HepG2 (cell line): ENCODE results near the gene LGR6. TPM values are rescaled to one million over a fixed set of nuclear protein-coding genes. Genes with fewer than 3 reads are reported as not detected.

ENCODE experiments used
- ATAC-seq: fragments of 200-7000 bp; cut with Tn5 transposase; 3 replicates; pipeline ENCODE4 v1.9.1; 2020; ENCODE audit warnings: mild to moderate bottlenecking, moderate library complexity
- BruUV-seq: library from RNA; stranded (reverse); fragments of 400-500 nt; replicated peaks from 2 replicates; lab custom pipeline; 2021; lab: Mats Ljungman, UMichigan
- CTCF ChIA-PET: fragments of 300-600 bp; formaldehyde crosslinking; extraction: SDS; loops from one replicate; lab custom pipeline; 2021; ENCODE audit warnings: low total read pairs, inconsistent platforms, low intra/inter-chr PET ratio; lab: Yijun Ruan, JAX
- POLR2A ChIA-PET: fragments of 350-600 bp; sonication (Branson Sonifier 250); formaldehyde crosslinking; loops from one replicate; lab custom pipeline; 2020; ENCODE audit warnings: antibody characterized with exemption, inconsistent platforms; lab: Yijun Ruan, JAX
- DNase-seq: peaks from one replicate; pipeline ENCODE4 v3.0.0-alpha.2; 2015; ENCODE audit warnings: low spot score
- FAIRE-seq: peaks from 3 replicates; lab custom pipeline; 2011; peaks lifted over from hg19 to GRCh38; lab: Jason Lieb, UNC
- H2AFZ ChIP-seq: one replicate; pipeline ENCODE4 v1.6.1; 2011; ENCODE audit warnings: low read length, inconsistent platforms
- H3K27ac ChIP-seq: fragments of 300-600 bp; 3 replicates; pipeline ENCODE4 v1.8.0; 2011; ENCODE audit warnings: mixed run types, mild to moderate bottlenecking, mixed read lengths, low read length, inconsistent platforms; ENCODE audit not compliant: insufficient read depth; ENCODE audit errors: extremely low read length
- H3K27me3 ChIP-seq, 2 experiments: fragments of 200-600 bp in 1 of 2; 2 replicates in 1 of 2; 3 replicates in 1 of 2; pipeline versions ENCODE4 v1.6.0 to v1.8.0; 2011; ENCODE audit warnings: low read length in 2 of 2, mild to moderate bottlenecking in 2 of 2, moderate library complexity in 2 of 2, inconsistent platforms in 1 of 2; ENCODE audit not compliant: insufficient read depth in 2 of 2, control insufficient read depth in 1 of 2
- H3K36me3 ChIP-seq, 2 experiments: fragments of 200-600 bp in 1 of 2; replicated peaks in 1 of 2; 2 replicates in 1 of 2; 3 replicates in 1 of 2; pipeline versions ENCODE4 v1.5.1 to v1.8.0; 2011; ENCODE audit warnings: low read length in 2 of 2, inconsistent platforms in 1 of 2; ENCODE audit not compliant: insufficient read depth in 2 of 2, control insufficient read depth in 1 of 2
- H3K4me1 ChIP-seq: 2 replicates; pipeline ENCODE4 v1.5.1; 2012; ENCODE audit warnings: low read length, inconsistent platforms; ENCODE audit not compliant: insufficient read depth
- H3K4me2 ChIP-seq: 2 replicates; pipeline ENCODE4 v1.6.0; 2011; ENCODE audit warnings: low read depth, low read length, inconsistent platforms
- H3K4me3 ChIP-seq, 3 experiments: fragments of 200-600 bp in 1 of 3; sonication (generic), shearing (Covaris generic) in 1 of 3; replicated peaks in 1 of 3; 2 replicates each; pipeline ENCODE4 v1.5.1; 2011 to 2016; ENCODE audit warnings: low read length in 3 of 3, inconsistent platforms in 2 of 3, low read depth in 2 of 3, mild to moderate bottlenecking in 2 of 3, control low read depth in 1 of 3, mixed read lengths in 1 of 3; ENCODE audit not compliant: insufficient read depth in 1 of 3
- H3K79me2 ChIP-seq: one replicate; pipeline ENCODE4 v1.6.1; 2011; ENCODE audit warnings: low read length, inconsistent platforms; ENCODE audit not compliant: insufficient read depth
- H3K9ac ChIP-seq: 2 replicates; pipeline ENCODE4 v1.6.0; 2011; ENCODE audit warnings: mild to moderate bottlenecking, low read depth, low read length, inconsistent platforms; ENCODE audit not compliant: insufficient read depth
- H3K9me3 ChIP-seq: 2 replicates; pipeline ENCODE4 v1.5.1; 2012; ENCODE audit warnings: mild to moderate bottlenecking, low read length
- H4K20me1 ChIP-seq: 2 replicates; pipeline ENCODE4 v1.6.0; 2011; ENCODE audit warnings: inconsistent platforms, mild to moderate bottlenecking, low read length, moderate library complexity; ENCODE audit not compliant: insufficient read depth
- ATF7 ChIP-seq, 2 experiments: fragments of 450-650 bp in 1 of 2; sonication (generic) in 1 of 2; formaldehyde crosslinking in 1 of 2; IDR thresholded peaks; 2 replicates each; pipeline versions ENCODE4 v1.4.0 to v1.6.1; 2016 to 2020; ENCODE audit warnings: antibody characterized with exemption in 1 of 2, mild to moderate bottlenecking in 1 of 2, missing genetic modification reagents in 1 of 2
- CCDC6 ChIP-seq: sonication (generic); formaldehyde crosslinking; IDR thresholded peaks from 2 replicates; pipeline ENCODE4 v1.8.1; 2022; ENCODE audit warnings: mild to moderate bottlenecking, missing genetic modification reagents, moderate library complexity
- SP4 ChIP-seq: sonication (generic); formaldehyde crosslinking; IDR thresholded peaks from 2 replicates; pipeline ENCODE4 v1.8.1; 2023; ENCODE audit warnings: mild to moderate bottlenecking, missing genetic modification reagents
- SPEN ChIP-seq: sonication (generic); formaldehyde crosslinking; IDR thresholded peaks from 2 replicates; pipeline ENCODE4 v1.5.1; 2020; ENCODE audit warnings: low read depth, mild to moderate bottlenecking, missing genetic modification reagents
- ZFP90 ChIP-seq: sonication (generic); formaldehyde crosslinking; IDR thresholded peaks from 2 replicates; pipeline ENCODE4 v1.8.0; 2022; ENCODE audit warnings: missing genetic modification reagents, mild to moderate bottlenecking, inconsistent platforms, borderline replicate concordance
- ZMYM4 ChIP-seq: sonication (generic); formaldehyde crosslinking; IDR thresholded peaks from 2 replicates; pipeline ENCODE4 v1.8.1; 2023; ENCODE audit warnings: mild to moderate bottlenecking, missing genetic modification reagents
- ZNF30 ChIP-seq: sonication (generic); formaldehyde crosslinking; IDR thresholded peaks from 2 replicates; pipeline ENCODE4 v1.5.0; 2020; ENCODE audit warnings: mild to moderate bottlenecking, missing genetic modification reagents
- ZSCAN31 ChIP-seq: sonication (generic); formaldehyde crosslinking; IDR thresholded peaks from 2 replicates; pipeline ENCODE4 v1.5.0; 2020; ENCODE audit warnings: low read depth, mild to moderate bottlenecking, missing genetic modification reagents
- WGBS: methylation state at CpG from one replicate; pipeline ENCODE4 v1.1.6; 2017; ENCODE audit warnings: low lambda C conversion rate; 5-methylcytosine and 5-hydroxymethylcytosine counted together
- in situ Hi-C: cut with HindIII; loops from 2 replicates; pipeline ENCODE4 v1.10.0; 2017; ENCODE audit warnings: low pct_unique_long_range_greater_than_20kb; ENCODE audit not compliant: extremely low pct_ligation_motif_present
- intact Hi-C: fragments of 100-400 bp; cut with micrococcal nuclease; formaldehyde crosslinking; loops from one replicate; pipeline ENCODE4 v1.10.0; 2022; ENCODE audit not compliant: unreplicated experiment
- polyA plus RNA-seq, 8 experiments: library from polyadenylated mRNA; depleted of rRNA in 3 of 8; stranded (reverse) in 7 of 8; unstranded in 1 of 8; fragments of >200 nt; fragmentation: Illumina TruSeq in 4 of 8; extraction: Trizol in 4 of 8; gene quantifications; 2 replicates each; pipeline versions ENCODE4 v1.2.1 to v1.2.3, GENCODE V29; 2011 to 2016; ENCODE audit warnings: low read depth in 4 of 8, missing spikeins in 1 of 8, mixed read lengths in 1 of 8; ENCODE audit not compliant: insufficient read depth in 1 of 8
- total RNA-seq, 5 experiments: library from RNA; depleted of rRNA; stranded (reverse); fragments of >200 nt; fragmentation: Illumina TruSeq; extraction: Trizol; gene quantifications; 2 replicates each; pipeline ENCODE4 v1.2.3, GENCODE V29; 2016; ENCODE audit warnings: low read depth in 1 of 5
- TF ChIP-seq, protein P1 (sequence below): sonication (generic); formaldehyde crosslinking; IDR thresholded peaks from 2 replicates; pipeline ENCODE4 v1.8.0; 2022; ENCODE audit warnings: mild to moderate bottlenecking, missing genetic modification reagents, moderate library complexity
- TF ChIP-seq, protein P2 (sequence below): sonication (generic); formaldehyde crosslinking; conservative IDR thresholded peaks from 2 replicates; pipeline ENCODE4 v1.8.0; 2022; ENCODE audit warnings: low read depth, missing genetic modification reagents
- TF ChIP-seq, protein P3 (sequence below): sonication (generic); formaldehyde crosslinking; IDR thresholded peaks from one replicate; pipeline ENCODE4 v1.5.1; 2020; ENCODE audit warnings: mild to moderate bottlenecking, missing genetic modification reagents; ENCODE audit errors: not compliant biosample characterization

LGR6 gene
- total and polyA plus RNA-seq, 2 of the 13 experiments (the other 11 are each of a cell fraction or from before 2014, with no cell fraction given), result 0.07 TPM; not detected in 1

DNA sequence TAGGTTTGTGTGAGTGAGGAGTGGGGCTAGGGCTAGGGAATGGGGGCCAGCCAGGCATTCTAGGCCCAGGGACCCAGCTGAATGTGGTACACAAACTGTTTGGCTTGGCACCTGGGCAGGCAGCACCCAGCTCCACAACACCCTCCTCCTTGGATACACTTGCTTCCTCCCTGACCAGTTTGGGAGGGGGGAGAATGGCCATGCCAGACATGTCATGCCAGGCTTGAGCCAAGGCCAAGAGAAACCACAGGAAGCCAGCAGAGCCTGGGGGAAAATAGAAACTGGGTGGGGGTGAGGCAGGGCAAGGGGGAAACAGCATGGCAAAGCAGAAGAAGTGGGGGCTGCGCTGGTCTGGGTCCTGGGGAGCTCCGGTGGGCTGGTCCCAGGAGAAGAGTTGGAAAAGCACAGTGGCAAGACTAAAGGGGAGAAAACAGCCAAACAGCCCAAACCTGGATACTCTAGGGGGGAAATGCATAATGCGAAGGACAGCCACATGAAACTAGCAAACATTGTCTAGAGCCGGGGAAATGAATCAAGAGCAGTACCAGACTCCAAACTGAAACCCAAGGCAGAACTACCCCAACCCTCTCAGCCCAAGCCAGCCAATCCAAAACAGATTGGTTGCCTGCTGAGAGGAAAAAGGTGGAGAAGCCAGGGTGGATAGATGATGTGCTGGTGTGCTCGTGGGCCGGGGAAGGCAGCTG is 47.9 kb downstream of the LGR6 start (continued):
- TF ChIP-seq, protein P1, sequence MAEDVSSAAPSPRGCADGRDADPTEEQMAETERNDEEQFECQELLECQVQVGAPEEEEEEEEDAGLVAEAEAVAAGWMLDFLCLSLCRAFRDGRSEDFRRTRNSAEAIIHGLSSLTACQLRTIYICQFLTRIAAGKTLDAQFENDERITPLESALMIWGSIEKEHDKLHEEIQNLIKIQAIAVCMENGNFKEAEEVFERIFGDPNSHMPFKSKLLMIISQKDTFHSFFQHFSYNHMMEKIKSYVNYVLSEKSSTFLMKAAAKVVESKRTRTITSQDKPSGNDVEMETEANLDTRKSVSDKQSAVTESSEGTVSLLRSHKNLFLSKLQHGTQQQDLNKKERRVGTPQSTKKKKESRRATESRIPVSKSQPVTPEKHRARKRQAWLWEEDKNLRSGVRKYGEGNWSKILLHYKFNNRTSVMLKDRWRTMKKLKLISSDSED (CRISPR knock-in tag), result no peak
- TF ChIP-seq ZMYM4 (CRISPR knock-in tag), result no peak
- TF ChIP-seq CCDC6 (CRISPR knock-in tag), result no peak

DNA sequence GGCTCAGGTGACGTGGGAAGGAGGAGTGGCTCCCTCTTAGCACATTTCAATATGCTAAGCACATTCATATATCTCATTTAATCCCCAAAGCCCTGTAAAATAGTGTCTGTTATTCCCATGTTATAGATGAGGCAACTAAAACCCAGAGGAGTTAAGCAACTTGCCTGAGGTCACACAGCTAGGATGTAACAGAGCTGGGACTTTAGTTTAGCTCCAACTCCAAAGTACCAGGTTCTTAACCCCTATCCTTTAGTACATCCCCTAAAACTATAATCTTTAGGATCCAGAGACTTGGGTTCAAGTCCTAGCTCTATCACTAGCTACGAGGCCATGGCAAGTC is 48.5 kb downstream of the LGR6 start:
- Histone ChIP-seq H3K4me2 (no peak overlapping the region), H2AFZ (no peak overlapping the region), H3K9ac (no peak overlapping the region), H3K27me3 (peaks cover 1 to 9% of the 10 kb centered on the region in 2 experiments; a peak in 2 of 5 replicates), H3K79me2 (no peaks in the 10 kb centered on the region), H3K36me3 (no peaks in the 10 kb centered on the region), H3K27ac (no peak overlapping the region), H3K4me1 (peaks cover 8% of the 10 kb centered on the region), H4K20me1 (no peaks in the 10 kb centered on the region), H3K9me3 (no peaks in the 10 kb centered on the region), H3K4me3 (no peak overlapping the region)
- 13% methylated on average over 2 of the region's 2 CpGs for WGBS
- DNase-seq (no peak), FAIRE-seq (no peak), ATAC-seq (no peak)
- ChIA-PET POLR2A (no interaction called here), CTCF (no interaction called here)
- no TSS peak for BruUV-seq
- intact Hi-C loops (no loop called here), in situ Hi-C loops (no loop called here)
- TF ChIP-seq SP4 (no peak), ZFP90 (CRISPR knock-in tag) (no peak), ZSCAN31 (CRISPR knock-in tag) (no peak), ATF7 (IDR thresholded peaks at IDR 0.05) (no peak), ATF7 (CRISPR knock-in tag; IDR thresholded peaks at IDR 0.05) (no peak), SPEN (CRISPR knock-in tag) (no peak), ZNF30 (CRISPR knock-in tag) (no peak)
- TF ChIP-seq, protein P2, sequence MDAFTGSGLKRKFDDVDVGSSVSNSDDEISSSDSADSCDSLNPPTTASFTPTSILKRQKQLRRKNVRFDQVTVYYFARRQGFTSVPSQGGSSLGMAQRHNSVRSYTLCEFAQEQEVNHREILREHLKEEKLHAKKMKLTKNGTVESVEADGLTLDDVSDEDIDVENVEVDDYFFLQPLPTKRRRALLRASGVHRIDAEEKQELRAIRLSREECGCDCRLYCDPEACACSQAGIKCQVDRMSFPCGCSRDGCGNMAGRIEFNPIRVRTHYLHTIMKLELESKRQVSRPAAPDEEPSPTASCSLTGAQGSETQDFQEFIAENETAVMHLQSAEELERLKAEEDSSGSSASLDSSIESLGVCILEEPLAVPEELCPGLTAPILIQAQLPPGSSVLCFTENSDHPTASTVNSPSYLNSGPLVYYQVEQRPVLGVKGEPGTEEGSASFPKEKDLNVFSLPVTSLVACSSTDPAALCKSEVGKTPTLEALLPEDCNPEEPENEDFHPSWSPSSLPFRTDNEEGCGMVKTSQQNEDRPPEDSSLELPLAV (CRISPR knock-in tag), result no peak
- TF ChIP-seq, protein P3, sequence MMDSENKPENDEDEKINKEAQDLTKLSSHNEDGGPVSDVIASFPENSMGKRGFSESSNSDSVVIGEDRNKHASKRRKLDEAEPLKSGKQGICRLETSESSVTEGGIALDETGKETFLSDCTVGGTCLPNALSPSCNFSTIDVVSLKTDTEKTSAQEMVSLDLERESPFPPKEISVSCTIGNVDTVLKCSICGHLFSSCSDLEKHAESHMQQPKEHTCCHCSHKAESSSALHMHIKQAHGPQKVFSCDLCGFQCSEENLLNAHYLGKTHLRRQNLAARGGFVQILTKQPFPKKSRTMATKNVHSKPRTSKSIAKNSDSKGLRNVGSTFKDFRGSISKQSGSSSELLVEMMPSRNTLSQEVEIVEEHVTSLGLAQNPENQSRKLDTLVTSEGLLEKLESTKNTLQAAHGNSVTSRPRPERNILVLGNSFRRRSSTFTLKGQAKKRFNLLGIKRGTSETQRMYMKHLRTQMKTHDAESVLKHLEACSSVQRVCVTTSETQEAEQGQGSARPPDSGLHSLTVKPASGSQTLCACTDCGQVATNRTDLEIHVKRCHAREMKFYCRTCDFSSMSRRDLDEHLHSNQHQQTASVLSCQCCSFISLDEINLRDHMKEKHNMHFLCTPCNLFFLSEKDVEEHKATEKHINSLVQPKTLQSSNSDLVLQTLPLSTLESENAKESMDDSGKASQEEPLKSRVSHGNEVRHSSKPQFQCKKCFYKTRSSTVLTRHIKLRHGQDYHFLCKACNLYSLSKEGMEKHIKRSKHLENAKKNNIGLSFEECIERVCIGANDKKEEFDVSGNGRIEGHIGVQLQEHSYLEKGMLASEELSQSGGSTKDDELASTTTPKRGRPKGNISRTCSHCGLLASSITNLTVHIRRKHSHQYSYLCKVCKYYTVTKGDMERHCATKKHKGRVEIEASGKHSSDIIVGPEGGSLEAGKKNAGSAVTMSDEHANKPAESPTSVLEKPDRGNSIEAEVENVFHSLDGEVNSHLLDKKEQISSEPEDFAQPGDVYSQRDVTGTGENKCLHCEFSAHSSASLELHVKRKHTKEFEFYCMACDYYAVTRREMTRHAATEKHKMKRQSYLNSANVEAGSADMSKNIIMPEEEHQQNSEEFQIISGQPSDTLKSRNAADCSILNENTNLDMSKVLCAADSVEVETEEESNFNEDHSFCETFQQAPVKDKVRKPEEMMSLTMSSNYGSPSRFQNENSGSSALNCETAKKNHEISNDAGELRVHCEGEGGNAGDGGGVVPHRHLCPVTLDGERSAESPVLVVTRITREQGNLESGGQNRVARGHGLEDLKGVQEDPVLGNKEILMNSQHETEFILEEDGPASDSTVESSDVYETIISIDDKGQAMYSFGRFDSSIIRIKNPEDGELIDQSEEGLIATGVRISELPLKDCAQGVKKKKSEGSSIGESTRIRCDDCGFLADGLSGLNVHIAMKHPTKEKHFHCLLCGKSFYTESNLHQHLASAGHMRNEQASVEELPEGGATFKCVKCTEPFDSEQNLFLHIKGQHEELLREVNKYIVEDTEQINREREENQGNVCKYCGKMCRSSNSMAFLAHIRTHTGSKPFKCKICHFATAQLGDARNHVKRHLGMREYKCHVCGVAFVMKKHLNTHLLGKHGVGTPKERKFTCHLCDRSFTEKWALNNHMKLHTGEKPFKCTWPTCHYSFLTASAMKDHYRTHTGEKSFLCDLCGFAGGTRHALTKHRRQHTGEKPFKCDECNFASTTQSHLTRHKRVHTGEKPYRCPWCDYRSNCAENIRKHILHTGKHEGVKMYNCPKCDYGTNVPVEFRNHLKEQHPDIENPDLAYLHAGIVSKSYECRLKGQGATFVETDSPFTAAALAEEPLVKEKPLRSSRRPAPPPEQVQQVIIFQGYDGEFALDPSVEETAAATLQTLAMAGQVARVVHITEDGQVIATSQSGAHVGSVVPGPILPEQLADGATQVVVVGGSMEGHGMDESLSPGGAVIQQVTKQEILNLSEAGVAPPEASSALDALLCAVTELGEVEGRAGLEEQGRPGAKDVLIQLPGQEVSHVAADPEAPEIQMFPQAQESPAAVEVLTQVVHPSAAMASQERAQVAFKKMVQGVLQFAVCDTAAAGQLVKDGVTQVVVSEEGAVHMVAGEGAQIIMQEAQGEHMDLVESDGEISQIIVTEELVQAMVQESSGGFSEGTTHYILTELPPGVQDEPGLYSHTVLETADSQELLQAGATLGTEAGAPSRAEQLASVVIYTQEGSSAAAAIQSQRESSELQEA (CRISPR knock-in tag), result no peak
